NT2/D1 (cell line): Measurements from ENCODE around the gene MEOX1.

ENCODE experiments used
- DNase-seq: peaks from one replicate; pipeline ENCODE4 v3.0.0-alpha.2; 2011; ENCODE audit warnings: low read depth, low spot score
- H3K27me3 ChIP-seq: 2 replicates; pipeline ENCODE4 v1.6.0; 2011; ENCODE audit warnings: mild to moderate bottlenecking; ENCODE audit not compliant: insufficient read length, insufficient read depth
- H3K36me3 ChIP-seq: 2 replicates; pipeline ENCODE4 v1.6.1; 2011; ENCODE audit warnings: mild to moderate bottlenecking, low read length, mixed read lengths; ENCODE audit not compliant: insufficient read depth, insufficient read length
- H3K4me1 ChIP-seq: 2 replicates; pipeline ENCODE4 v1.5.1; 2011; ENCODE audit not compliant: insufficient read depth, insufficient read length
- H3K4me3 ChIP-seq: 2 replicates; pipeline ENCODE4 v1.5.1; 2011; ENCODE audit warnings: low read depth; ENCODE audit not compliant: insufficient read length
- H3K9ac ChIP-seq: 2 replicates; pipeline ENCODE4 v1.6.0; 2011; ENCODE audit warnings: low read depth; ENCODE audit not compliant: insufficient read length
- H3K9me3 ChIP-seq: 2 replicates; pipeline ENCODE4 v1.5.1; 2011; ENCODE audit warnings: mild to moderate bottlenecking, low read length; ENCODE audit not compliant: insufficient read depth
- SUZ12 ChIP-seq: IDR thresholded peaks from 2 replicates; pipeline ENCODE4 v1.6.1; 2011; ENCODE audit not compliant: insufficient read length, insufficient read depth; ENCODE audit errors: extremely low read depth
- YY1 ChIP-seq: IDR thresholded peaks from 2 replicates; pipeline ENCODE4 v1.6.1; 2011; ENCODE audit not compliant: insufficient read length, insufficient read depth
- ZNF274 ChIP-seq: IDR thresholded peaks from 2 replicates; pipeline ENCODE4 v1.6.1; 2011; ENCODE audit warnings: mild to moderate bottlenecking, low read depth, low read length

MEOX1 gene

DNA sequence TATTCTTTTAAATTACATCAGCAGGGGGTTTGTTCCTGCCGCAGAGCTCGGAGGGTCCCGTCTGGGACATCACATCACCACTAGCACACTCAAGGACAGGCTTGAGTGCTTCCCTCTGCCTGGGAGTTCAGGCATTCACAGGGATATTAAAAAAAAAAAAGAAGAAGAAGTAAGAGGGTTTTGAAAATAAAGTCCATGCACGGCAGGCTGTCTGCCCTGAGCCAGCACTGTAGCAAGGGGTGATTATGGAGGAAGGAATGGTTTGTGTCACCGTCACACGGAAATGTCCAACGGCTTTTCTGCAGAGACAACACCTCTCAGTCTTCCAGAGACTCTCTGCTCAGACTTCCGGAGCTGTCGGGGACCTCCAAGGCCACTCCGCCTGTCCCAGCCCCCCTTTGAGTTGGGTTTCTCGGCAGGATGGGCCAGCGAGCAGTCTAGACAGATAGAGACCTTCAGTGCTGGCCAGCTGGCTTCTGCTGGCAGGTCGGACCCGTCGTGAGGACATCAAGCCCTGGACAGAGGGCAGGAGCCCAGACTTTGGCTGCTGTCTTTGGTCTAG lies 33.6 kb downstream of the MEOX1 start:
- peaks cover 8% of the 10 kb centered on the region for H3K4me1 ChIP-seq
- TF ChIP-seq YY1 (no peak), ZNF274 (no peak), SUZ12 (no peak)
- no peak for DNase-seq
- H3K36me3 ChIP-seq, result no peaks in the 10 kb centered on the region
- no peaks in the 10 kb centered on the region for H3K27me3 ChIP-seq
- no peak overlapping the region for H3K9ac ChIP-seq
- no peak overlapping the region for H3K4me3 ChIP-seq
- no peaks in the 10 kb centered on the region for H3K9me3 ChIP-seq

DNA sequence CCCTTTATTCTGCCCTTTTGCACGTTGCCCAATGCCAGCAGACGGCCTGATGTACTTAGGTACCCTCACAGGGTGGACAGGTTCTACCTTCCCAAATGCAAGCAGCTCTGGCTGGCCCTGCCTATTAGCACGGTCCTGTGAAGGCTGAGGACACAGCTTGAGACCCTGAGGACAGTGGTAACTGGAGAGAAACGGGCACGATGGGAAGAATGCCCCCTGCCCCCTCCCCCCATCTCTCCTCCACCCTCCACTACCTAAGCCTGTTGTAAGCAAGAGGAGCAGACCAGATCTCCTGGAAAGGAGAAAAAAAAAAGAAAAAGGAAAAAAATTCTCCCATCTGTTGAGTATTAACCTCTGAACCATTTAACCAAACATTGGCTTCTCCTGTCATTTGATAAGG lies 34.1 kb downstream of the MEOX1 start:
- no peaks in the 10 kb centered on the region for H3K36me3 ChIP-seq
- H3K9me3 ChIP-seq, result no peaks in the 10 kb centered on the region
- DNase-seq, result no peak
- H3K27me3 ChIP-seq, result no peaks in the 10 kb centered on the region
- no peak for TF ChIP-seq ZNF274
- TF ChIP-seq SUZ12, result no peak
- no peak for TF ChIP-seq YY1
- H3K4me3 ChIP-seq, result no peak overlapping the region
- no peak overlapping the region for H3K9ac ChIP-seq
- H3K4me1 ChIP-seq, result peaks cover 8% of the 10 kb centered on the region

DNA sequence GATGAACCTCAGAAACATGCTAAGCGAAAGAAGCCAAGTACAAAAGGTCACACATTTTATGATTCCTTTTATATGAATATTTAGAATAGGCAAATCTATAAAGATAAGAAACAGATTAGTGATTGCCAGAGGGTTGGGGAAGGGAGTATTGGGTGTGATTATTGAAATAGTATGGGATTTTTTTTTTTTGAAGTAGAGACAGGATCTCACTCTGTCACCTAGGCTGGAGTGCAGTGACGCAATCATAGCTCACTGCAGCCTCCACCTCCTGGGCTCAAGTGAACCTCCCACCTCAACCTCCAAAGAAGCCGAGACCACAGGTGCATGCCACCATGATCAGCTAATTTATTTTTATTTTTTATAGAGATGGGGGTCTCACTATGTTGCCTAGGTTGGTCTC lies 35.7 kb downstream of the MEOX1 start:
- Histone ChIP-seq H3K9ac (no peak overlapping the region), H3K27me3 (no peaks in the 10 kb centered on the region), H3K4me1 (peaks cover 10% of the 10 kb centered on the region), H3K36me3 (no peaks in the 10 kb centered on the region), H3K9me3 (no peaks in the 10 kb centered on the region), H3K4me3 (no peak overlapping the region)
- no peak for DNase-seq
- TF ChIP-seq YY1, result no peak
- TF ChIP-seq ZNF274, result no peak
- TF ChIP-seq SUZ12, result no peak

DNA sequence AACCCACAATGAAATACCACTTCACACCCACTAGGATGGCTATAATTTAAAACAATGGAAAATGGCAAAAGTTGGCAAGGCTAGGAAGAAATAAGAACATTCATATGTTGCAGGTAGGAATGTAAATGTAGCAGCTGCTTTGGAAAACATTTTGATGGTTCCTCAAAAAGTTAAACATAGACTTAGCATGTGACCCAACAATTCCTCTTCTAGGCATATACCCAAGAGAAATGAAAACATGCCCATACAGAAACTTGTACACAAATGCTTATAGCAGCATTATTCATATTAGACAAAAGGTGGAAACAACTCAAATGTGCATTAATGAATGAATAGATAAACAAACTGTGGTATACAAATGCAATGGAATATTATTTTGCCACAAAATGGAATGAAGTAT lies 36.1 kb downstream of the MEOX1 start:
- Histone ChIP-seq H3K27me3 (no peaks in the 10 kb centered on the region), H3K9ac (no peak overlapping the region), H3K4me3 (no peak overlapping the region), H3K36me3 (no peaks in the 10 kb centered on the region), H3K9me3 (no peaks in the 10 kb centered on the region), H3K4me1 (peaks cover 10% of the 10 kb centered on the region)
- DNase-seq, result no peak
- no peak for TF ChIP-seq SUZ12
- TF ChIP-seq ZNF274, result no peak
- no peak for TF ChIP-seq YY1

DNA sequence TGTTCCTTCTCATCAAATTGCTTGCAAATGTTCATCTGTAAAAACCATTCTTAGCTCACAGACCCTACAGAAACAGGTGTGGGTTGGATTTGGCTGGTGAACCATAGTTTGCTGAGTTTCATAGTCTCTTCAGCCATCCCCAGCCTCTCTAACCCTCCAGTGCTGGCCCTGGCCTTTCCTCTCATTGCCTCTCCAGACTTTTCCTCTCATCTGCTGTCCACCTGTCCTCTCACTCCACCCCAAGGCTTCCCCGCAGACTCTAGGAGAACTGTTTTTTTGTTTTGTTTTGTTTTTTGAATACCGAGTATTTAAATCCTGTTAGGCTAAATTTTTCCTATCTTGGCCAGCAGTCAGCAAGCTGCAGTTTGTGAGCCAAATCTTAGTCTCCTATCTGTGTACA lies 41.1 kb downstream of the MEOX1 start:
- Histone ChIP-seq H3K4me3 (no peak overlapping the region), H3K9me3 (no peaks in the 10 kb centered on the region), H3K9ac (no peak overlapping the region), H3K36me3 (no peaks in the 10 kb centered on the region), H3K27me3 (no peaks in the 10 kb centered on the region), H3K4me1 (peaks cover 4% of the 10 kb centered on the region)
- TF ChIP-seq SUZ12, result no peak
- no peak for TF ChIP-seq YY1
- TF ChIP-seq ZNF274, result no peak
- DNase-seq, result no peak

DNA sequence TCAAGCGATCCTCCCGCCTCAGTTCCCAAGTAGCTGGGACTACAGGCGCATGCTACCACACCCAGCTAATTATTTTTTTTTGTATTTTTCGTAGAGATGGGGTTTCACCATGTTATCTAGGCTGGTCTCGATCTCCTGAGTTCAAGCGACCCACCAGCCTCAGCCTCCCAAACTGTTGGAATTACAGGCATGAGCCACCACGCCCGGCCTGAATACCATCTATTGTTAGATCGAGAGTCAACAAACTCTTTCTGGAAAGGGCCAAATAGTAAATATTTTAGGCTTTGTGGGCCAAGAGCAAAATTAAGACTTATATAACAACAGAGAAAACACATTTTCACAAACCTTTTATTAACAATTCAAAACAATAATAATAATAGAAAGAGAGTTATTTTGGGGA lies 41.6 kb downstream of the MEOX1 start:
- Histone ChIP-seq H3K4me1 (peaks cover 4% of the 10 kb centered on the region), H3K9me3 (no peaks in the 10 kb centered on the region), H3K27me3 (no peaks in the 10 kb centered on the region), H3K4me3 (no peak overlapping the region), H3K36me3 (no peaks in the 10 kb centered on the region), H3K9ac (no peak overlapping the region)
- DNase-seq, result no peak
- no peak for TF ChIP-seq ZNF274
- no peak for TF ChIP-seq YY1
- TF ChIP-seq SUZ12, result no peak

DNA sequence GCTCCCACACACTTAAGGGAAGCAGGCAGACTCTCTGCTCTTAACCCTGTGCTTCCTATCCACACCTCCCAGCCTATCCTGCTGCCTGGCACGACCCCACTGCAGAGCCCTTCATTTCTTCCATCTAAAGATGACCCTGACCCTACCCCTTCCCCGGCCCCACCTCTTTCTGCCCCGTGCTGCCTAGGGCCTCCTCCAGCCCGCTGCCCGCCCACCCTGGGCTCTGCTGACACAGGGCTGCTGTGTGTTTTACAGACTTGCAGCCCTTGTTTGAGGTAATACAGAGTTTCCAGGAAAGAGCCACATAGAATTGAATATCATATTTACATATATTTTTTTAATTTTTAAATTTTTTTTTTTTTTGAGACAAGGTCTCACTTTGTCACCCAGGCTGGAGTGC lies 42.0 kb downstream of the MEOX1 start:
- TF ChIP-seq YY1, result no peak
- no peak for TF ChIP-seq SUZ12
- no peak for TF ChIP-seq ZNF274
- no peaks in the 10 kb centered on the region for H3K27me3 ChIP-seq
- H3K4me1 ChIP-seq, result peaks cover 4% of the 10 kb centered on the region
- H3K4me3 ChIP-seq, result no peak overlapping the region
- no peaks in the 10 kb centered on the region for H3K36me3 ChIP-seq
- no peak for DNase-seq
- H3K9me3 ChIP-seq, result no peaks in the 10 kb centered on the region
- H3K9ac ChIP-seq, result no peak overlapping the region
